Right atrium auricular region (tissue), 2 donors: ENCODE measurements around the gene KCNA1. TPM values are rescaled to one million over a fixed set of nuclear protein-coding genes. Genes with fewer than 3 reads are reported as not detected.

Experiments
- DNase-seq: peaks from one replicate; pipeline ENCODE4 v3.0.0-alpha.2; 2019; ENCODE audit warnings: low spot score
- H3K27ac ChIP-seq, 2 donors: fragments of 200-600 bp; sonication (generic); 1 replicate in 1 of 2; 2 replicates in 1 of 2; pipeline ENCODE4 v1.5.1; 2016 to 2019
- H3K27me3 ChIP-seq, 2 donors: fragments of 200-600 bp; sonication (generic); one replicate each; pipeline versions ENCODE4 v1.5.1 to v1.6.0; 2017 to 2019
- H3K36me3 ChIP-seq: fragments of 200-600 bp; sonication (generic); one replicate; pipeline ENCODE4 v1.5.1; 2016
- H3K4me1 ChIP-seq, 2 donors: fragments of 200-600 bp; sonication (generic); one replicate each; pipeline versions ENCODE4 v1.5.1 to v1.6.0; 2017 to 2019
- H3K4me3 ChIP-seq, 2 donors: fragments of 200-600 bp; sonication (generic); 1 replicate in 1 of 2; 2 replicates in 1 of 2; pipeline ENCODE4 v1.5.1; 2017 to 2019; ENCODE audit warnings: mild to moderate bottlenecking in 1 of 2, moderate library complexity in 1 of 2
- H3K9me3 ChIP-seq, 2 donors: fragments of 200-600 bp; sonication (generic); one replicate each; pipeline ENCODE4 v1.5.1; 2019
- total RNA-seq, 2 donors: library from RNA; depleted of rRNA; stranded (reverse); fragments of >200 nt; gene quantifications; one replicate each; pipeline ENCODE4 v1.1.0, GENCODE V29; 2016
- TF ChIP-seq, protein P1 (sequence below), 2 donors: fragments of 200-600 bp; sonication (generic); IDR thresholded peaks; one replicate each; pipeline ENCODE4 v1.5.1; 2019; ENCODE audit warnings: antibody characterized with exemption in 2 of 2

The KCNA1 gene
- total RNA-seq, 2 donors from 2014 or later, result not detected

DNA sequence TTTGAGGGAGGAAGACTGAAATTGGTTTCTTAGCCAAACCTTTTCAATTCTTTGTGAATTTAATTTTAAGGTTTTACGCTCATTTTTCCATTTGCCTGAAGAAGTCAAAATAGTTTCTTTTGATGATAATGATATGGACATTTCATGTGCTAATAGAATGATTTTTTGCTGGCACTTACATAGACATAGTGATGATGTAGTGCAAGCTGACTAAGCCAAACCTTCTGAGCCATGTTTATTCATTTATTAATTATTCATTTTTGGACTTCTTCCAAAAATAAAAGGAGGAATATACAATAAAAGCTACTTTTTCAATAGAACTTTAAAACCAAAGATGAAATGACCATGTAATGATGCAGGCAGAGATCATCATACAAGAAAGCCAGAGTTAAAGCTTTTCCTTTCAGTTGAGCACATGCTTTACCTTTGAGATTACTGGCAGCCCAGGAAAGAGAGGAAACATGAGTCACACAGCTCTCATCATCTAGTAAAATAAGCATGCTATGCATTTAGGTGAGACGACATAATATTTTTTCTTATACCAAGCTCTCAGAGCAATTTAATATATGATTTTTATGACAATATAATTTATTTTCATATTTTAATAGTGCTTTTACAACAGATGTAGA, 24.8 kb downstream of the KCNA1 start:
- DNase-seq, result no peak
- Histone ChIP-seq H3K36me3 (no peaks in the 10 kb centered on the region), H3K4me1 (no peaks in the 10 kb centered on the region), H3K27ac (no peak overlapping the region), H3K9me3 (no peaks in the 10 kb centered on the region), H3K4me3 (no peak overlapping the region), H3K27me3 (no peaks in the 10 kb centered on the region)
- TF ChIP-seq, protein P1, sequence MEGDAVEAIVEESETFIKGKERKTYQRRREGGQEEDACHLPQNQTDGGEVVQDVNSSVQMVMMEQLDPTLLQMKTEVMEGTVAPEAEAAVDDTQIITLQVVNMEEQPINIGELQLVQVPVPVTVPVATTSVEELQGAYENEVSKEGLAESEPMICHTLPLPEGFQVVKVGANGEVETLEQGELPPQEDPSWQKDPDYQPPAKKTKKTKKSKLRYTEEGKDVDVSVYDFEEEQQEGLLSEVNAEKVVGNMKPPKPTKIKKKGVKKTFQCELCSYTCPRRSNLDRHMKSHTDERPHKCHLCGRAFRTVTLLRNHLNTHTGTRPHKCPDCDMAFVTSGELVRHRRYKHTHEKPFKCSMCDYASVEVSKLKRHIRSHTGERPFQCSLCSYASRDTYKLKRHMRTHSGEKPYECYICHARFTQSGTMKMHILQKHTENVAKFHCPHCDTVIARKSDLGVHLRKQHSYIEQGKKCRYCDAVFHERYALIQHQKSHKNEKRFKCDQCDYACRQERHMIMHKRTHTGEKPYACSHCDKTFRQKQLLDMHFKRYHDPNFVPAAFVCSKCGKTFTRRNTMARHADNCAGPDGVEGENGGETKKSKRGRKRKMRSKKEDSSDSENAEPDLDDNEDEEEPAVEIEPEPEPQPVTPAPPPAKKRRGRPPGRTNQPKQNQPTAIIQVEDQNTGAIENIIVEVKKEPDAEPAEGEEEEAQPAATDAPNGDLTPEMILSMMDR (IDR thresholded peaks at IDR 0.05), result no peak

- H3K27me3 ChIP-seq, result no peaks in the 10 kb centered on the region
- TF ChIP-seq, protein P1 (IDR thresholded peaks at IDR 0.05), result no peak
- H3K36me3 ChIP-seq, result no peaks in the 10 kb centered on the region
- DNase-seq, result no peak
- H3K4me1 ChIP-seq, result no peaks in the 10 kb centered on the region
- no peak overlapping the region for H3K27ac ChIP-seq
- H3K4me3 ChIP-seq, result no peak overlapping the region
- H3K9me3 ChIP-seq, result no peaks in the 10 kb centered on the region
Measured at GRCh38 chr12:4938900-4939299, 29.2 kb downstream of the KCNA1 start.

- no peaks in the 10 kb centered on the region for H3K27me3 ChIP-seq
- TF ChIP-seq, protein P1 (IDR thresholded peaks at IDR 0.05), result no peak
Measured at GRCh38 chr12:4939418-4940023, 29.8 kb downstream of the KCNA1 start.

GRCh38 chr12:4943067-4943937, 33.6 kb downstream of the KCNA1 start:
- no peaks in the 10 kb centered on the region for H3K9me3 ChIP-seq
- H3K27ac ChIP-seq, result no peak overlapping the region
- H3K27me3 ChIP-seq, result no peaks in the 10 kb centered on the region
- H3K36me3 ChIP-seq, result no peaks in the 10 kb centered on the region
- H3K4me1 ChIP-seq, result no peaks in the 10 kb centered on the region
- no peak overlapping the region for H3K4me3 ChIP-seq
- DNase-seq, result no peak
- TF ChIP-seq, protein P1 (IDR thresholded peaks at IDR 0.05), result no peak

More at GRCh38 chr12:4939418-4940023, 29.8 kb downstream of the KCNA1 start:
- no peaks in the 10 kb centered on the region for H3K4me1 ChIP-seq
- H3K4me3 ChIP-seq, result no peak overlapping the region
- no peaks in the 10 kb centered on the region for H3K9me3 ChIP-seq
- no peaks in the 10 kb centered on the region for H3K36me3 ChIP-seq
- H3K27ac ChIP-seq, result no peak overlapping the region
- DNase-seq, result no peak

DNA sequence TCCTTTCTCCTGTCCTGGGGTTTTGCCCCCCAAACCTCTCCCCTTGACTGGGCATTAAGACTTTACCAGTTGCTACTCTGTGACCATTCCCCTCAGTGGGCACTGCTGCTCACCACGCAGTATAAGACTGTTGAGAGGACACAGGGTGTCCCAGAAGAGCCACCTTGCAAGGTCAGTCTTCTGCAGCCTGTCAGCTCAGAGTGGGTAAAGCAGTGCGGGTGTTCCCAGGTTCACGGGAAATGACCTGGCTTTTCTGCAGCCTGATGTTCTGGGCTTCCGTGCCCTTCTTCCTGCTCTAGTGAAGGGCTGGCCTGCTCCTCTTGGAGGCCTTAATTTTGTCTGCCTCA, 34.2 kb downstream of the KCNA1 start:
- TF ChIP-seq, protein P1 (IDR thresholded peaks at IDR 0.05), result no peak
- Histone ChIP-seq H3K27ac (no peak overlapping the region), H3K9me3 (no peaks in the 10 kb centered on the region), H3K4me3 (no peak overlapping the region), H3K4me1 (no peaks in the 10 kb centered on the region), H3K27me3 (no peaks in the 10 kb centered on the region), H3K36me3 (no peaks in the 10 kb centered on the region)
- no peak for DNase-seq
